ENCODE data around the gene SYNGR3. TPM values are rescaled to one million over a fixed set of nuclear protein-coding genes. Genes with fewer than 3 reads are reported as not detected.
A peak's percentile ranks its signal among the peaks of the same experiment; 100 is the strongest.

SYNGR3 gene
- total RNA-seq, 2 donors from 2014 or later = 0.52 to 2.1 TPM

- TF ChIP-seq, protein P1, sequence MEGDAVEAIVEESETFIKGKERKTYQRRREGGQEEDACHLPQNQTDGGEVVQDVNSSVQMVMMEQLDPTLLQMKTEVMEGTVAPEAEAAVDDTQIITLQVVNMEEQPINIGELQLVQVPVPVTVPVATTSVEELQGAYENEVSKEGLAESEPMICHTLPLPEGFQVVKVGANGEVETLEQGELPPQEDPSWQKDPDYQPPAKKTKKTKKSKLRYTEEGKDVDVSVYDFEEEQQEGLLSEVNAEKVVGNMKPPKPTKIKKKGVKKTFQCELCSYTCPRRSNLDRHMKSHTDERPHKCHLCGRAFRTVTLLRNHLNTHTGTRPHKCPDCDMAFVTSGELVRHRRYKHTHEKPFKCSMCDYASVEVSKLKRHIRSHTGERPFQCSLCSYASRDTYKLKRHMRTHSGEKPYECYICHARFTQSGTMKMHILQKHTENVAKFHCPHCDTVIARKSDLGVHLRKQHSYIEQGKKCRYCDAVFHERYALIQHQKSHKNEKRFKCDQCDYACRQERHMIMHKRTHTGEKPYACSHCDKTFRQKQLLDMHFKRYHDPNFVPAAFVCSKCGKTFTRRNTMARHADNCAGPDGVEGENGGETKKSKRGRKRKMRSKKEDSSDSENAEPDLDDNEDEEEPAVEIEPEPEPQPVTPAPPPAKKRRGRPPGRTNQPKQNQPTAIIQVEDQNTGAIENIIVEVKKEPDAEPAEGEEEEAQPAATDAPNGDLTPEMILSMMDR (IDR thresholded peaks at IDR 0.05) = no peak
- Histone ChIP-seq H3K27me3 (no peaks in the 10 kb centered on the region), H3K27ac (peak overlapping the region in 1 of 2 donors; percentile 48), H3K9me3 (no peaks in the 10 kb centered on the region), H3K4me1 (peaks cover 0 to 95% of the 10 kb centered on the region in 2 donors), H3K4me3 (no peak overlapping the region), H3K36me3 (peaks cover 18% of the 10 kb centered on the region)
- no peak for DNase-seq (ENCODE audit: low spot score)
These were observed 52.6 kb downstream of the SYNGR3 start for GRCh38 chr16:2042171-2042985.

GRCh38 chr16:2042986-2043666, 53.4 kb downstream of the SYNGR3 start:
- TF ChIP-seq, protein P1 (IDR thresholded peaks at IDR 0.05) = no peak
- Histone ChIP-seq H3K4me3 (no peak overlapping the region), H3K36me3 (peaks cover 11% of the 10 kb centered on the region), H3K27ac (peak overlapping the region; percentile 4 to 23), H3K9me3 (no peaks in the 10 kb centered on the region), H3K4me1 (peaks cover 0 to 89% of the 10 kb centered on the region in 2 donors), H3K27me3 (no peaks in the 10 kb centered on the region)
- no peak for DNase-seq (ENCODE audit: low spot score)

Other genes starting within 250 kb of the SYNGR3 start
- 10 to 100 TPM; 51.3 to 56.2 TPM for gene NME3, start 218.4 kb upstream of the SYNGR3 start, total RNA-seq
- gene EME2, start 217.2 kb upstream of the SYNGR3 start, total RNA-seq = 1 to 10 TPM; 3.5 to 5.0 TPM
- gene MRPS34, start 216.8 kb upstream of the SYNGR3 start, total RNA-seq = 10 to 100 TPM; 58.8 to 77.9 TPM
- gene SPSB3, start 207.4 kb upstream of the SYNGR3 start, total RNA-seq = 10 to 100 TPM; 41.9 to 49.0 TPM
- 10 to 100 TPM; 70.3 to 77.9 TPM for gene NUBP2, start 207.0 kb upstream of the SYNGR3 start, total RNA-seq
- not detected for gene IGFALS, start 196.3 kb upstream of the SYNGR3 start, total RNA-seq
- 100 to 1,000 TPM; 208 to 227 TPM for gene HAGH, start 163.1 kb upstream of the SYNGR3 start, total RNA-seq
- gene FAHD1, start 162.8 kb upstream of the SYNGR3 start, total RNA-seq = 10 to 100 TPM; 35.8 to 59.3 TPM
- gene MEIOB, start 117.8 kb upstream of the SYNGR3 start, total RNA-seq = not detected
- gene HS3ST6, start 71.6 kb upstream of the SYNGR3 start, total RNA-seq = not detected
- 10 to 100 TPM; 13.7 to 21.9 TPM for gene MSRB1, start 46.8 kb upstream of the SYNGR3 start, total RNA-seq
- gene RPL3L, start 35.3 kb upstream of the SYNGR3 start, total RNA-seq = 10 to 100 TPM; 12.3 to 74.0 TPM
- 1,000 to 10,000 TPM in 1 of 2 donors, 100 to 1,000 TPM in 1; 583 to 1,046 TPM for gene NDUFB10, start 30.4 kb upstream of the SYNGR3 start, total RNA-seq
- gene RPS2, start 25.1 kb upstream of the SYNGR3 start, total RNA-seq = 1,000 to 10,000 TPM in 1 of 2 donors, 100 to 1,000 TPM in 1; 782 to 1,247 TPM
- gene RNF151, start 23.1 kb upstream of the SYNGR3 start, total RNA-seq = not detected
- gene TBL3, start 17.9 kb upstream of the SYNGR3 start, total RNA-seq = 10 to 100 TPM; 22.4 to 35.6 TPM
- gene NOXO1, start 8.5 kb upstream of the SYNGR3 start, total RNA-seq = under 1 TPM in 1 of 2 donors, not detected in 1; 0.30 TPM
- gene GFER, start 5.8 kb upstream of the SYNGR3 start, total RNA-seq = 10 to 100 TPM; 11.9 to 12.6 TPM
- 10 to 100 TPM; 11.4 to 19.9 TPM for gene ZNF598, start 19.9 kb downstream of the SYNGR3 start, total RNA-seq
- not detected for gene NPW, start 29.8 kb downstream of the SYNGR3 start, total RNA-seq
- 100 to 1,000 TPM; 187 to 213 TPM for gene NHERF2, start 36.9 kb downstream of the SYNGR3 start, total RNA-seq
- gene NTHL1, start 57.9 kb downstream of the SYNGR3 start, total RNA-seq = 10 to 100 TPM; 10.3 to 17.7 TPM
- gene TSC2, start 58.0 kb downstream of the SYNGR3 start, total RNA-seq = 10 to 100 TPM; 42.4 to 43.2 TPM
- gene PKD1, start 145.9 kb downstream of the SYNGR3 start, total RNA-seq = 100 to 1,000 TPM; 218 to 276 TPM
- 1 to 10 TPM in 1 of 2 donors, under 1 TPM in 1; 0.31 to 1.4 TPM for gene RAB26, start 158.7 kb downstream of the SYNGR3 start, total RNA-seq
- 10 to 100 TPM; 16.1 to 27.0 TPM for gene TRAF7, start 165.8 kb downstream of the SYNGR3 start, total RNA-seq
- gene CASKIN1, start 206.6 kb downstream of the SYNGR3 start, total RNA-seq = 1 to 10 TPM; 3.5 to 4.3 TPM
- gene MLST8, start 215.5 kb downstream of the SYNGR3 start, total RNA-seq = 10 to 100 TPM; 35.6 to 45.0 TPM
- gene BRICD5, start 220.9 kb downstream of the SYNGR3 start, total RNA-seq = 1 to 10 TPM; 1.2 to 1.6 TPM
- gene PGP, start 224.9 kb downstream of the SYNGR3 start, total RNA-seq = 10 to 100 TPM; 15.5 to 17.7 TPM
- gene E4F1, start 233.6 kb downstream of the SYNGR3 start, total RNA-seq = 10 to 100 TPM; 10.0 to 16.7 TPM
- under 1 TPM in 1 of 2 donors, not detected in 1; 0.83 TPM for gene DNASE1L2, start 246.5 kb downstream of the SYNGR3 start, total RNA-seq

All from right atrium auricular region (tissue), 2 donors.